ENCODE results near the gene C17orf50.
A peak's percentile ranks its signal among the peaks of the same experiment; 100 is the strongest.
"Not testable (repeated sequence)": the region's sequence is repeated elsewhere in the genome, so short reads cannot be mapped to it uniquely, and the experiment has no call there.

C17orf50 gene

DNA sequence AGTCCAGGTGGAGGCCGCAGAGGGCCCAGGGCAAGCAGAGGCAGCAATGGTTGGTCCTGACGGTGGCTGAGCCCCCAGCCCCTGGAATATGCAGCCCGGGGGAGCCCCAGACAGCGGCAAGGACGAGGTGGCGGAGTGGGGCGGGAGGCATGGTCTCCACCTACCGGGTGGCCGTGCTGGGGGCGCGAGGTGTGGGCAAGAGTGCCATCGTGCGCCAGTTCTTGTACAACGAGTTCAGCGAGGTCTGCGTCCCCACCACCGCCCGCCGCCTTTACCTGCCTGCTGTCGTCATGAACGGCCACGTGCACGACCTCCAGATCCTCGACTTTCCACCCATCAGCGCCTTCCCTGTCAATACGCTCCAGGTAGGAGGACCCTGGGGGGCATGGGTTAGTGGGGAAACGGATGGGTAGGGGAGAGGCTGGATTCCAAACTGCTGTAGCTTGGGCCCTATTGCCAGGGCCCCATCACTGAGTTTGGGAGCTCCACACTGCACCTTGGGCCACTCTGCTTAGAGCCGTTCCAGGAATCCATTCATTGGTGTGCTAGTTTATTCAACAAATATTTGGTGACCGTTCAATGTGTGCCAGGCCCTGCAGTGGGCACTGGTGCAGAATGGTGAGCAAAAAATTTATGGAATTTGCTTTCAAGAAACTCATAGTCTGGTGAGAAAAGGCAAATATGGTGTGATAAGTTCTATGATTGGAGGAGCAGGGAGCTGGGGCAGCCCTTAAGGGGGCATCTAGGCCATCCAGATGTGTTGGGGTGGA, 25.5 kb upstream of the C17orf50 start:
- no peak for DNase-seq

- DNase-seq, result no peak
These were observed 24.5 kb upstream of the C17orf50 start for GRCh38 chr17:35736236-35736635.

GRCh38 chr17:35738519-35739133, 22.1 kb upstream of the C17orf50 start:
- DNase-seq, result no peak

- DNase-seq, result no peak
These were observed 20.5 kb upstream of the C17orf50 start for GRCh38 chr17:35740216-35740615.

DNA sequence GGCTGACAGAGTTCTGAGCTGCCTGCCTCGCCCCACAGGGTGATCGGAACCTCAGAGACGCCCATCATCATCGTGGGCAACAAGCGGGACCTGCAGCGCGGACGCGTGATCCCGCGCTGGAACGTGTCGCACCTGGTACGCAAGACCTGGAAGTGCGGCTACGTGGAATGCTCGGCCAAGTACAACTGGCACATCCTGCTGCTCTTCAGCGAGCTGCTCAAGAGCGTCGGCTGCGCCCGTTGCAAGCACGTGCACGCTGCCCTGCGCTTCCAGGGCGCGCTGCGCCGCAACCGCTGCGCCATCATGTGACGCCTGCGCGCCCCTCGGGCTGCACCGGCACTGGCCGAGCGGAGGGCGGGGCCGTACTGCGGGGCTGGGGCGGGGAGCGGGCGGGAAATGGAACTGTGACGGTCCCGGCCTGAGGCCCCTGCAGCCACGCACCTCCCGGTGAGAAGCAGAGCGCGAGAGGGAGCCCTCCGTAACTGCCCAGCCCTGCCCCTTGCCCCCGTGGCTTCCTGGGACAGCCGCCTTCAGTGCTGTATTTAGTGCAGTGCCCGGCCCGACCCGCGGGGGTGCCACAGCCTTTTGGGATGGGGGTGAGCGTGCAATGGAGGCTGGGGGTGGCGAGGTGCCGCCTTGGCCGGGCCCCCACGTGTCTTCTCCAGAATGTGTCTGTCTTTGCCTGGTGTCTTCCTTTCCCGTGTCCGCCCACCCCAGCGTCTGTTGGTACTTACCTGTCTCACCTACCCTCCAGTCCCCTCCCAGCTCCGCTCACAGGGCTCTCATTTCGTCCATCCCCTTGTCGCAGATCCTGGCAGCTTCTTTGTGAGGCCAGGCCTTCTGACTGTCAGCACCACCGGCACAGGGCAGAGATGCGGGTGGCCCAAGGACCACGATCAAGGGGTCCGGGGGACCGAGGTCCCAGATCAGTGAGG, 19.4 kb upstream of the C17orf50 start:
- DNase-seq, result no peak

- DNase-seq, result no peak
These were observed 18.2 kb upstream of the C17orf50 start for GRCh38 chr17:35742496-35742895.

- DNase-seq, result no peak
These were observed 17.7 kb upstream of the C17orf50 start for GRCh38 chr17:35742896-35743477.

- no peak for DNase-seq
These were observed 16.9 kb upstream of the C17orf50 start for GRCh38 chr17:35743626-35744328.

DNA sequence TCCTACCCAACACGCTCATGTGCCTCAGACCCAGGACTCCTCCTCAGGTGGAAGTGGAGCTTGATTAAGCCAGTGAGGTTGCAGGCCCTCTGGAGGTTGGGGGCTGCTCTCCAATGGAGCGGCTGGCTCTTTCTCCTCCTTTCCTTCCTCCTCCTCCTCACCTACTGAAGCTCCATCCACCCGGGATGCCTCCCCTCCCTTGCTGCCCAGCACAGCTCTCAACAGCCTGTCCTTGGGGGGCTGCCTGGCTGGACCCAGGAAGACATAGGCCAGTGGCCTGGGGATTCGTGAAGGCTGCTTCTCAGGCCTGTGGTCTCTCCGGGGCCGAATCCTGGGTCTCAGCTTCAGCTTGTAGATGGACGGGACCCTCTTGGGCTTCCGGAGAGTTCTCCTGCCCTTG, 15.9 kb upstream of the C17orf50 start:
- DNase-seq, result no peak

DNA sequence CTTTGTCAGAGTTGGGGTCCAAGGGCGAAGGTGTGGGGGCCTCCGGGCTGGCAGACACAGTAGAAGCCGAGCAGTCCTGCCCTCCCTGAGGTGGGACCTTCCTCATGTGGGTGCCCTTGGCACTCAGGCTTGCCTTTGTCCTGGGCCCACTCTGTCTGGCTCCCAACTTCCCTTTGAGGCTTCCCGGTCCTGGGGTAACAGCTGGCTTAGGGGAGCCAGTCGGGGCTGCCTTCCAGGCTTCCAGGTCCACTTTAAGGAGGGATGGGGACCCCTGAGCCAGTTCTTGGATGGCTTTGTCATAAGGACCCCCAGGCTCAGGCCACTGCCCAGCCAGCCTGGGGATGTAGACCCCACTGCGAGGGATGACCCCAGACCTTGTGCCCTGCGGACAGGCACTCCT, 15.4 kb upstream of the C17orf50 start:
- no peak for DNase-seq

GRCh38 chr17:35745749-35746320, 14.9 kb upstream of the C17orf50 start:
- no peak for DNase-seq

GRCh38 chr17:35747540-35748017, 13.1 kb upstream of the C17orf50 start:
- peak; percentile 89 for DNase-seq

DNA sequence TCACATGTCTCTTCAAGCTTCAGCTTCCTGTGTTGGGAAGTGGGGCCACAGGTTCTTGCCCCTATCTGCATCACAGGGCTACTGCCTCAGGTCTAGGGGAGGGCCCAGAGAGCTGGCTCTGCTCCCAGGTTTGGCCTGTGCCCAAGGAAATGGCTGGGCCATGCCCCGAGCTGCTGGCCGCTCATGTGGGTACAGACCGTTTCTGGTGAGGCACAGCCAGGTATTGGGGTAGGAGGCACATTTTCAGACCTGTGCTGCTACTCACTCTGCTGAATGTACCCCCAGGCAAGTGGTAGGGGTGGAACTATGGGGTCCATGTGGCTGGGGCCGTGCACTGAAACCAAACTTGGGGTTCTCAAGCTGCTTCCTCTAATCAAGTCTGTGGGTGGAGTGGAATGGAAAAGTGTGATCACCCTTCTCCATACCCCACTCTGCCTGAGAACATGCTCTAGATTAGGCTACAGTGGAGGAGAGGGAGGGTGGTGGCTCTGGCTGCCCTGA, 12.3 kb upstream of the C17orf50 start:
- no peak for DNase-seq

GRCh38 chr17:35748979-35749378, 11.7 kb upstream of the C17orf50 start:
- no peak for DNase-seq

DNA sequence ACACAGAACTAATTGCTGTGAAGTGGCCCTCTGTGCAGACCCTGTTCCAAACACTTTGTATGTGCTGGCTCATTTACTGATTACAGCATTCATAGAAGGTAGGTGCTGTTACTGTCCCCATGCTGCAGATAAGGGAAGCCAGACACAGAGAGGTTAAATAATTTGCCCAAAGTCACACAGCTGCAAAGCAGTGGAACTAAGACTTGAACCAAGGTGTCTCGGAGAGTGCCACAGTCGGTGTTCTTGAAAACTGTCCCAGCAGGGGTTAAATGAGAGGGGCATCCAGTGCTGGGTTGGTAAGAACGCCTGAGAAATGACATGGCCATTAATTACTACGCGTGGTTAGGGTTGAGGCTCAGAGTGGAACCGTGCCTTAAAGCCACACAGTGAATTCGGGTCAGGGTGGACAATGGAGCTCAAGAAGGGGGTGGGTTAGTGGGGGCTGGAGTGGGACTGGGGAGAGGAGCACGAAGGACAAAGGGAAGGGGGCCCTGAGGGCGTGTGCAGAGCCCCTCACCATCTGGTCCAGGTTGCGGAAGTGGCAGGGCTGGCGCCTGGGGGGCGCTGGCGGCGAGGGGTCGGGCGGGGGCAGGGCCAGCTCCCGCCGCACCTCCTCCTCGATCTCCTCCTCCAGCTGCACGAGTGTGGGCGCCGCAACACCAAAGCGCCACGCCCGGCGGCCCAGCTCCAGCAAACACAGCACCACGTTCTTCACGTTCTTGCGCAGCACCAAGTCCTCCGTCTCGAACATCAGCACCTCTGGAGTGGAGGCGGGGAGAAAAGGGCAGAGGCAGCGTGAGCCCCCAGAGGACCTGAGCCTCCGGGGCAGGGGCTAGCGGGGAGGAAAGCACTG, 10.9 kb upstream of the C17orf50 start:
- peak; percentile 31 for DNase-seq

- no peak for DNase-seq
These were observed 9.9 kb upstream of the C17orf50 start for GRCh38 chr17:35750526-35751395.

DNA sequence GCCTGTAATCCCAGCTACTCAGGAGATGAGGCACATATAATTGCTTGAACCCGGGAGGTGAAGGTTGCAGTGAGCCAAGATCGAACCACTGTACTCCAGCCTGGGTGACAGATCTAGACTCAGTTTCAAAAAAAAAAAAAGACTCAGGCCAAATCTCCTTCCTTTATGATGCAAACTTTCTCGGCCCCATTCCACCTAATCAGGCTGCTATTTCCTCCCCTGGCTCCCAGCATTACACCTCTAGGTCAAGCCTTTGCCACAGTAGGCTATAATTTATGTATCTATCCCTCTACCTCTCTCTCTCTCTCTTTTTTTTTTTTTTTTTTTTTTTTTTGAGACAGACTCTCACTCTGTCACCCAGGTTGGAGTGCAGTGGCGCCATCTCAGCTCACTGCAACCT, 9.1 kb upstream of the C17orf50 start:
- not testable (repeated sequence) for DNase-seq

- no peak for DNase-seq
These were observed 8.2 kb upstream of the C17orf50 start for GRCh38 chr17:35752471-35752870.

- no peak for DNase-seq
These were observed 7.5 kb upstream of the C17orf50 start, which contains the start of gene GAS2L2 for GRCh38 chr17:35752945-35753764. Gene GAS2L2 (minus strand): TSS chr17:35753239. CDS start chr17:35752850, 389 bp downstream.

All from NCI-H1436 (cell line).